GM18520 (cell line): ENCODE measurements around the gene RFPL2.

Experiments used
- ATAC-seq: cut with Tn5 transposase; IDR thresholded peaks from one replicate; pipeline ENCODE4 v1.9.1; 2021; ENCODE audit not compliant: unreplicated experiment

The RFPL2 gene

DNA sequence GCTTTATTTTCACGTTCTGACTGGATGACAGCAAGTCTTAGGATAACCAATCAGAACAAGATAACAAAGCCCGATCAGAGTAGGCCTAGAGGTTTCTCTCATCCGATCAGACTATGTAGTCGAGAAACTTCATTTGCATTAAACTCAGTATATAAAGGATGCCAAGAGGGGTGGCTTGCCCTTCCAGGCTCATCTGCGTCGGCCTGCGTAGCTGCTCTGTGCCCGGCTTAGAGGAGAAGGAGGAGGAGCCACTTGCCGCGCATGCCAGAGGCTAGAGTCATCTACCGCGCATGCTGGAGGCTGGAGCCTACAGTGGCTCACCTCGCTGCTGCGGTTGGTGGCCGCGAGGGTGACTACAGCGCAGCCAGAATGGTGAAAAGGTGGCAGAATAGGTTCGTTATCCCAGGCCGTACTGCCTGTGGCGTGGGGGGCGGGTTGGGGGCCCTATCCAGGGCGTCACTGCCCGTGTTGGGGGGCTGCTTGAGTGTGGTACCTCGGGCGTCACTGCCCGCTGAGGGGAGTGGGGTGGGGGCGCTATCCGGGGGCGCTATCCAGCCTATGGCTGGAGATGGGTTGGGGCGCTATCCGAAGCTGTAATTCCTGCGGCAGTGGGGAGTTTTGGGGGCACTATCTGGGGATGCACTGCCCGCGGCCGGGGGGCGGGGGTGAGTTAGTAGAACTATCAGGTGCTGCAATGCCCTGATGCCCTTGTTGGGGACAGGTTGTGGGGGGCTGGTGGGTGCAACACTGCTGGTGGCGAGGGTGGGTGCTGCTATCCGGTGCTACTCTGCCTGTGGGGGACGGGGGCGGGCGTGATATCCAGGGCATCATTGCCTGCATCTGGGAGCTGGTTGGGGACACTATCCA is at the start of gene RFPL2:
Gene RFPL2 (minus strand): TSS at position 218 of the 867 bp plus-strand sequence. CDS start 2,622 bp downstream, outside the sequence.
- no peak for ATAC-seq

DNA sequence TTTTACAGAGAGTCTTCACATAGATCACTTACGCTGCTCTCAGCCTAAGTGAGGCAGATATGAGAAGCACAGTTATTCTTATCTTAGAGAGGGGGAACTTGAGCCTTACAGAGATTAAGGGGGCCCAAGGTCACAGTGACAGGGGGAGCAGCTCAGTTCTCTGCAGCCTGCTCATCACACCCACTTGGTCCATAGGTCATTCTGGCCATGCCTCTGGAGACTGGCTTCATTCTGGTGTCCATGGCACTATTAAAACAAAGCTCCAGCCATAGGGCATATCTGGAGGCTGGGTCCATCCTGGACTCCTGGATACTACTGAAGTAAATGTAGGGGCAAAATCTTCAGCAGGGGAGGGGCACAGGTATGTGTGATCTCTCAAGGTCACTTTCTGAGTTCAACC is 44.4 kb upstream of the RFPL2 start:
- ATAC-seq, result no peak

DNA sequence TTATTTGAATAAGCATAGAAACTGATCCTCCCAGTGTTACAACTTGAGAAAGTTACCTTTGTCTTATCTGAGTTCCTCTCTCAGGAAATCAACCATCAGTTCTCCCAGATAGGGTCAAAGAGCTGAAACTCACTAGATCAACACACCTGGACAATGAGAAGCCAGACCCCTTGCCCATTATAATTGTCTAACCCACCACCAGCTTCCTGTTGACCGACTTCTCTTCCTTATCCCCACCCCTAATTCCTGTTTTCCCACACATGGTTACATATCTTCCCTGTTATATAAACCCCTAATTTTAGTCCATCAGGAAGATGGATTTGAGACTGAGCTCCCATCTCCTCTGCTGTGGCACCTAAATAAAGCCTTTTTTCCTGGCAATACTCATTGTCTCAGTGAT is 43.4 kb upstream of the RFPL2 start:
- ATAC-seq, result no peak

DNA sequence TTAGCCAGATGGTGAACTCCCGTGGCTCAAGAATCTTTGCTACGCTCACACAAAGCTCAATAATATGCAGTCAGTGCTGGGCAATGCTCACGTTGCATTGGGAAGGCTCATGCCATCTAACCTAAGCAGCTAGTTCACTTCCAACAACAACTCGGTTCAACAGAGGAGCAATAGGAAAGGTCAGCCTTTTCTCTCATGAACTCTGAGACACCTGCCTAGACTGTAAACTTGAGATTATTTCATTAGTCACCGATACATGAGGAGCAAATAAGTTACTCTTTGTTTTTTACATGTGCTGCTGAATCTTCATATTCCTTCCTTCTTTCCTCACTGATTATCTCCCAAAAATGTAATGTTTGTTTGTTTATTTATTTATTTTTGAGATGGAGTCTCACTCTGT is 41.3 kb upstream of the RFPL2 start:
- no peak for ATAC-seq

DNA sequence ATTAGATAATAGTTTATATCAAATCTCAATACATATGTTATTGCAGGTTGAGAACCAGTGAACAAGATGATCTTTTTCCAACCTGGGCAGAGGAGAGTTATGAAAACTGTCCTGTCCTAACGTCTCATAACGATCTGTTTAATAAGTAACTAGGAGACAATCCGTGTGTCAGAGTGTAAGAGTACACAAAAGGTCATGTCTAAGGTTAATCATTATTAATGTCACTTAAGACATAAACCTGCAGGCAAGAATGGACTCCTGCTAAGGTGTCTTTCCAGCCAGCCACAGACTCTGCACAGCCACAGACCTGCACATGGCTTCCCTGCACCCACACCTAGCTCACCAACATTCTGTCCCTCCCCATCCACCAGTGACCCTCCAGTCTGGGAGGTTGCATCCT is 40.2 kb upstream of the RFPL2 start:
- ATAC-seq, result no peak

DNA sequence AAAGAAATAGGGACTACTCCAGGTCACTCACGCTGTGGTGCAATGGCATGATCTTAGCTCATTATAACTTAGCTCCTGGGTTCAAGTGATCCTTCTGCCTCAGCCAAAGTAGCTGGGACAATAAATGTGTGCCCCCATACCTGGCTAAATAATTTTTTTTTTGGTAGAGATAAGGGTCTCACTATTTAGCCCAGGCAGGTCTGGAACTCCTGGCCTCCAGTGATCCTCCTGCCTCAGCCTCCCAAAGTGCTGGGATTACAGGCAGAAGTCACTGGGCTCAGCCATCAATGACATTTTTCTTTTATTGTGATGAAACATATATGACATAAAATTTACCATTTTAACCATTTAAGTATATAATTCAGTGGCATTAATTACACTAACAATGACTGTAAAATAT is 39.7 kb upstream of the RFPL2 start:
- ATAC-seq, result no peak

DNA sequence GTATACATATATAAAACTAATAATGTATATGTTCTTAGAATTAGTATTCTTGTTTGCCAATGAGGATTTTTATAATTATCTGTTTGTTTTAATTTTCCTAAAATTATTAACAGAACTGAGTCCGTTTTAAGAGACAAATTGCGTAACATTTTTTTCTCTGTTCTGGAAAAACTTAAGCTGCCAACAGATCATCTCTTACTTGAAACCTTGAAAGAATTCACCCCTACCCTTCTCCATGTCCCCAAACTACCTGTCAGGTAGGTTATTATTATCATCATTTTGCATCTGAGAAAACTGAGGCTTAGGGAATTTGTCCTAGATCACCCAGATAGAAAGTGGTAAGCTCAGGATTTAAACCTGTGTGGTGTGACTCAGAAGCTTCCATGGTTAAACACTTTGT is 35.6 kb upstream of the RFPL2 start:
- no peak for ATAC-seq

DNA sequence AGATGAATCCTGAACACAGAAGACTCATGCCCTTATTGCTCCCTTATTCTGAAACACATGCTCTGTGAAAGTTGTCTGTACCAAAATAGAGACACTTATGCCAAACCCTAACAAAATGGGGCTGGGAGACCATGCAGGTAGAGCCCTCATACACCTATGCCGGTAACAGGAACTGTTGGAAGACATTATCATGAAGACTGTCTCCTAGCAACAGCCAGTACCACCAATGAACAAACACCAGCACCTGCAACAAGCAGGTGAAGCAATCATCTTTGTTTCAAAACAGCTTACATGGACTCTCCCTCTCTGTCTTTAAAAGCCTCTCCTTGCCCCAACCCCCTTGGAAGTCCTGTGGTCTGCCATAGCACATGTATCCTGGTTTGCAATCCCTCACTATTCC is 33.0 kb upstream of the RFPL2 start:
- ATAC-seq, result no peak

DNA sequence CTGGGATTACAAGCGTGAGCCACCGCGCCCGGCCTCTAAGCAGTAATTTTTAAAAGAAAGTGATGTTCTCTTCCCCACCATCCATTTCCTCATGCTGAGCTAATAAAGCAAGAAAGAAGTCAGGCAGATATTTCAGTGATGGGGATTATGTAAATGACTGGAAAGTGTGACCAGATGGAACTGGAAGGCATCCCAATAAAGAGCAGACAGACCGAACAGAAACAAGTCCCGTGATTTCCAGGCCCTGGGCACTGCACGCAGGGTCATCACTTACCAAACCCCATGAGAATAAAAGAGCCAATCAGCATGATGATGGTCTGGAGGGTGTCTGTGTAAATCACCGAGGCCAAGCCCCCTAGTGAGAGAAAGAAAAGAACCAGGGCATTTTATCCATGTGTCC is 32.1 kb upstream of the RFPL2 start:
- no peak for ATAC-seq

DNA sequence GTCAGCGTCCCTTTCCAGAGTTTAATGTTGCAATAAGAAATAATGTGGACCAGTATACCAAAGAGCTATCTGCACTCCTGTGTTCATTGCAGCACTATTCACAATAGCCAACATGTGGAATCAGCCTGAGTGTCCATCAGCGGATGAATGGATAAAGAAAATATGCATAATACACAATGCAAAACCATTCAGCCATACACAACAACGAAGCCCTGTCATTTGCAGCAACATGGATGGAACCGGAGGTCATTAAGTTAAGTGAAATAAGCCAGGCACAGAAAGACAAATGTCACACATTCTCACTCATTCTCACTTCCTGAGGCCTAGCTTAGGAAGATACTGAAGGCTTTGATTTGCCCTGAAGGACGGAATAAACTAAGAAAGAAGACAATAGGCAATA is 28.2 kb upstream of the RFPL2 start:
- ATAC-seq, result no peak

DNA sequence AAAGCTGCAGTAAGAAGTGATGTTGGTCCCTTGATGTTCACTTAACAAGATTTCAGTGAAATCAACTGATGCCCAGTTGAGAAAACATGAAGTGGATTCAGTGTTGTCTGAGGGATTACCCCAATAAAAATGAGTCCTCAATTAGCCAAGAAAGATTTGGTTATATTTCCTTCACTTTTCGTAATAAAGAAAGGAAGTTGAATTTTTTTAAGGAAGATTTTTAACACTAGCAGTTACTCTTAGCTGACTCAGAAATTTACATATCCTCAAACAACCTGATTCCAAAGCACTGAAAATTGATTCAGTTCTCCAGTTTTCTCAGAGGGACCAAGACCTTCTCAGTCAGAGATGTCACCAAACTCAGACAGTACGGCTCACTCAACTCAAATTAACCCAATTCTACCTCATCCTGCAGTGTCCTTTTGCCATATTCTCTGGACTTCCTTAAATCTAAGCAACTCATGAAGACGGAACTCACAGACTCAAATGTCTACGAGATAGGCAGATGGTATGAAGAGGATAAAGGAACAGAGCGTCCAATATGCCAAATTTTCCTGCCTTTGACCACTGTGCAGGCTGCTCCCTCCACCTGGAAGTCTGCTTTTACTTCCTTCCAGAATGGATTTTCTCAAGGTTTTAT is 27.4 kb upstream of the RFPL2 start:
- no peak for ATAC-seq

DNA sequence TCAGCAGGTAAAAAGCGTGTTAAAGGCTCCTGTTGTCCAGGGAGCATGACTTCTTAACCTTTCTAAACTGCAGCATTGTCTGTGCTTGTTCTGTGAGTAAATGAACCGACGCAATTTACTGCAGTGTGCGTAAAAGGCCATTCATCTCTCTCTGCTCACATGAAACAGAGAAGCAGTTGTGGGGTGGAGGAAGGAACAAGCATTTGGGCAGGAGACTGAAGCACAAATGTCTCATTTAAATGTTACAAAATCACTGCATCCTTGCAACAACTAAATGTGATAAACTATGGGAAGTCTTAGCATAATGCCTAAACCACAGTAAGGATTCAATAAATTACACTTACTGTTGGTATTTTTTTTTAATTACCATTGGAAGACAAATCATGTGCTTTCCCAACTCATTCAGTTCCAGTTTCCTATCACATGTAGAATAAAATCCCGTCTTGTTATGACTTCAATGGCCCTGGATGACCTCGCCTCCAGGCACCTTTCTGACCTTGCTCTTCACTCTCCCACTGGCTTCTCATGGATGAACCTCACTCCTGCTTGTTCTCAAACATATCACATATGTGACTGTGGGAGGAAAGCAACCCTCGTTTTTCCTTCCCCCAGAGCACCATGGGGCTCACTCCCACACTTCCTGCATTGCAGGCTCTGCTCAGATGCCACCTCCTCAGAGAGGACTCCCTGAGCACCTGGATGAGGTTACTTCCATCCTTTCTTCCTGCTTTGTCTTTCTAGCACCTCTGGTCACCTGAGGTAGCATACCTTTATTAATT is 21.6 kb upstream of the RFPL2 start:
- no peak for ATAC-seq

DNA sequence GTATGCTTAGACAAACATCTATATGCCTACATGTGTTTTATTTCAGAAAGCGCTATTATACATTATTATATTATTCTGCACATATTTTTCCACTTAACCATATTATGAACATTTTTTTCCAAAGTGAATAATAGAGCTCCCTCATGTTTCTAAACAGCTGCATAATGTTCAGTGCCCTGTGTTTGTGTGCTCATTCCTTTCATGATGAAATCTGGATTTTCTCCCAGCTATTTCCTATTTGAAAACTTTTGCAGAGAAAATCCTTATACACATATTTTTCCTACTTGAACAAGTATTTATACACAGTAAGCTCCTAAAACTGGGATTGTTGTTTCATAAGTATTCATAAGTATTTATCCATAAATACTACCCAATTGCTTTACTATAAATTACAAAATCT is 18.1 kb upstream of the RFPL2 start:
- ATAC-seq, result no peak

DNA sequence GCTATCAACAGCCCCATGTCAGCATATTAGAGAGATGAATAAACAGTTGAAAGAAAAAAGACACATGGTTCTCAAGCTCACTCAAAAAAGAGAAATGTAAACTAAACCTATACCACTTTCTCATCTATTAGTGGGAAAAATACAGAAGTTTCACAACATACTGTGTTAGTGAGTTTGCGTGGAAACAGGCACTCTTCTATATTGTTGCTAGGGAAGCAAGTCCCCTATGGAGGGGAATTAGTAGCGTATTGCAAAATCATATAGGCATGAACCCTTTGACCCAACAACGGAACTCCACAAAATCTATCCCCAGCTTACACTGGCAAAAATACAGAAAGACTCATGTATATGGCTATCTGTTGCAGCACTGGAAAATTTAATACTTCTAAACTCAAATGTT is 14.2 kb upstream of the RFPL2 start:
- ATAC-seq, result no peak

DNA sequence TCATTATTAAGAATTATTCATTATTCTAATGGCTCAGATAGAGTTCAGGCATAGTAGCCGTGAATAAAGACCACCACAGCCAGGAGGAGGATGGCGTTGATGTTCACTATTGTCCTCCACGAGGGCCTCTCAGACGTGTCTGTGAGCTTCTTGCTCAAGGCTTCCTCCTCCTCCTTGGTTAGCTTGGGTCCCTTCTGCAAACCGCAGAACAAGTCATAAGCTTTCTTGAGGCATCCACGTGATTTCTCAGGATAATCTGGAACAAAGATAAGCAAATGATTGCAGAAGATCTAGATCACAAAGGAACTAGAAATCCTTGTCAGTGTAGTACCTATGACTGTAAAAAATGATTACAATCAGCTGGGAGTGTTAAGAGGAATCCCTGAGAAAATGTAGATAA is 13.6 kb upstream of the RFPL2 start:
- ATAC-seq, result no peak

DNA sequence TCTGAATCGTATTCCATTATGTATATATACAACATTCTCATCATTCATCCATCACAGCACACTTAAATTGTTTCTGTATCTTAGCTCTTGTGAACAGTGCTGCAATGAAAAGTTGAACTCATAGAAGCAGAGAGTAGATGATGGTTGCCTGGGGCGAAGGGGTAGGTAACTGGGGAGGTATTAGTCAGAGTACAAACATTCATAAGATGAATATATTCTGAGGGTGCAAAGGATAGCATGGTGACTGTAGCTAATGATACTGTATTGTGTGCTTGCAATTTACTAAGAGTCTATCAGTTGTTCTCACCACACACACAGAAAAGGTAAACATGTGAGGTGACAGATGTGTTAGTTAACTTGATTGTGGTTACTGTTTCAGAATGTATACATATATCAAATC is 12.6 kb upstream of the RFPL2 start:
- ATAC-seq, result no peak

DNA sequence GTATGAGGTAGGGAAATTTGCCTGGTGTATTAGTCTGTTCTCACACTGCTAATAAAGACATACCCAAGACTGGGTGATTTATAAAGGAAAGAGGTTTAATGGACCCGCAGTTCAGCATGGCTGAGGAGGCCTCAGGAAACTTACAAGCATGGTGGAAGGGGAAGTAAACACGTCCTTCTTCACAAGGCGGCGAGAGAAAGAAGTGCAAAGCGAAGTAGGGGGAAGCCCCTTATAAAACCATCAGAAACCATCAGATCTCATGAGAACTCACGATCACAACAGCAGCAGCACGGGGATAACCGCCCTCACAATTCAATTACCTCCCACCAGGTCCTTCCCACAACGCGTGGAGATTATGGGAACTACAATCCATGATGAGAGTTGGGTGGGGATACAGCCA is 12.0 kb upstream of the RFPL2 start:
- no peak for ATAC-seq

DNA sequence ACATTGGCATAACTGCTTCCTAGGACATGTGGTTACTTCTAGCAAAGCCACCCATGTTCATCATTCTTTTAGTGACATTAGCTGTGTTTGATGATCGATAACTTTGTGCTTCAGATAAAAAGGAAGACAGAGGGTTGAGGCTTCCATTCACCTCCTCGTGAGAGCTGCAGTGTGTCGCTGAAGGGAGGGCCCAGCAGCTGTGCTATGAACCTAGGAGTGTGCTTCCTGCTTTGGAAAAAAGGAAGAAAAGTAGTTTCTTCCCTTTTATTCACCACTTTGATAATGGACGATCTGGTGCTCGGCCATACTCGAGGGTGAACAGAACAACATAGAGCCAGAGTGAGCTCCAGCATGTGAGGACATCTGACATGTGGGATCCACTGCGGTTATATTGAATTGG is 6.1 kb upstream of the RFPL2 start:
- no peak for ATAC-seq

DNA sequence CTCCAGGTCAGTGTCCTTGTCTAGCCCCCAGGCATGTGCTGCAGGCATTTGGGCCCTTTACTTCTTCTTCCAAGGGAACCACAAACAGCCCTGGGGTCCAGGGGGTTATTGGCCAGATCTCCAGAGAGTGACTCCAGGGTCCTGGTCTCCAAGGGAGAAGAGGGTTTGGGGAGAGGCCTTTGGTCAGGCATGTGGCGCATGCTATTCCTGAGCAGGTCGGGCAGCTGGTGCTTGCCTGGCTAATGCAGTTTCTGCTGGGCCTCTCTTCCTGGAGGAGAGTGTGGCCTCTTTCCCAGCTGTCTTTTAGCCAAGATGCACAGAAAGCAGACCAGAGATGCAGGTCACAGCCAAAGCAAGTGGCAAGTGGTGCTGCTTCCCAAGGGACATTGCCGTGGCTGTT is 3.8 kb upstream of the RFPL2 start:
- no peak for ATAC-seq

DNA sequence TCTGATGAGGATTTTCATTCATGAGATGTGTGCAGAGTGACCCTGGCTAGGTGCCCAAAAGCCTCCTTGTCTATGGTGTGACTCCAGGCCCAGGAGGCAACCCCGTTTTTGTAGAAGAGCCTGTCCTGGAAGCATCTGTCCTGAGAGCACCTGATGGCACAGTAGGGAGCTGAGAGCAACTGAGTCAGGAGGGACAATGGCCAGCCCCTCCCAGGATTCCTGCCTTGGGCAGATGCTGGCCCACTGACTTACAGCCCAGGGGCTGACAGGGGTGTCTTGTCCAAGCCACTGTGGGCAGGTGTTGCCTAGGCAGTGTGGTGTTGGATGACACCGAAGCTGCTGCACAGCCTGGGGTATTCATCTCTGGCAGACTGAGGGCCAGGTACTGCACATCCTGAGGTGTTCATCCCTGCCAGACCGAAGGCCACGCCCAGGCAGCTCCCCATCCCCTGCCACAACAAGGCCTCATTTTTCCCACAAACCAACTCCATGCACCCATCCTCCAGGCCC is 3.2 kb upstream of the RFPL2 start:
- no peak for ATAC-seq
